HepG2 (cell line): ENCODE data around the gene ALKBH2. TPM values are rescaled to one million over a fixed set of nuclear protein-coding genes. Genes with fewer than 3 reads are reported as not detected.

Experiments used
- AFF4 ChIP-seq: sonication (generic); formaldehyde crosslinking; IDR thresholded peaks from 2 replicates; pipeline ENCODE4 v1.4.0; 2020; ENCODE audit warnings: missing genetic modification reagents
- BRD4 ChIP-seq: sonication (generic); formaldehyde crosslinking; IDR thresholded peaks from 2 replicates; pipeline ENCODE4 v1.4.0; 2020; ENCODE audit warnings: missing genetic modification reagents
- CAMTA2 ChIP-seq: sonication (generic); formaldehyde crosslinking; IDR thresholded peaks from 2 replicates; pipeline ENCODE4 v1.4.0; 2020; ENCODE audit warnings: mild to moderate bottlenecking, missing genetic modification reagents, borderline replicate concordance
- CREM ChIP-seq, 2 experiments: sonication (generic) in 1 of 2; formaldehyde crosslinking in 1 of 2; IDR thresholded peaks; 2 replicates each; pipeline versions ENCODE4 v1.4.0 to v1.6.1; 2016 to 2020; ENCODE audit warnings: antibody characterized with exemption in 1 of 2, mild to moderate bottlenecking in 1 of 2, missing genetic modification reagents in 1 of 2
- EHMT2 ChIP-seq: fragments of 200-600 bp; sonication (generic); IDR thresholded peaks from 2 replicates; pipeline ENCODE4 v1.7.0; 2017; ENCODE audit warnings: antibody characterized with exemption, low read depth, low read length, borderline replicate concordance
- JUN ChIP-seq: sonication (generic); formaldehyde crosslinking; IDR thresholded peaks from 2 replicates; pipeline ENCODE4 v1.4.0; 2020; ENCODE audit warnings: mild to moderate bottlenecking, missing genetic modification reagents
- TGIF2 ChIP-seq: IDR thresholded peaks from 2 replicates; pipeline ENCODE4 v1.6.1; 2016; ENCODE audit warnings: control low read depth, missing compliant biosample characterization
- THAP11 ChIP-seq: IDR thresholded peaks from 2 replicates; pipeline ENCODE4 v1.6.1; 2016; ENCODE audit warnings: missing biosample characterization, missing genetic modification reagents
- TRAFD1 ChIP-seq: sonication (generic); formaldehyde crosslinking; IDR thresholded peaks from 2 replicates; pipeline ENCODE4 v1.5.1; 2020; ENCODE audit warnings: missing genetic modification reagents, mild to moderate bottlenecking, borderline replicate concordance
- ZMAT5 ChIP-seq: sonication (generic); formaldehyde crosslinking; IDR thresholded peaks from 2 replicates; pipeline ENCODE4 v1.5.0; 2020; ENCODE audit warnings: mild to moderate bottlenecking, low read depth, missing genetic modification reagents, borderline replicate concordance
- ZNF280B ChIP-seq: sonication (generic); formaldehyde crosslinking; IDR thresholded peaks from 2 replicates; pipeline ENCODE4 v1.5.0; 2020; ENCODE audit warnings: missing genetic modification reagents, mild to moderate bottlenecking, borderline replicate concordance
- ZNF3 ChIP-seq: IDR thresholded peaks from 2 replicates; pipeline ENCODE4 v1.7.0; 2017; ENCODE audit warnings: inconsistent platforms
- ZNF512 ChIP-seq: sonication (generic); formaldehyde crosslinking; IDR thresholded peaks from 2 replicates; pipeline ENCODE4 v1.4.0; 2020; ENCODE audit warnings: mild to moderate bottlenecking, missing genetic modification reagents
- ZNF543 ChIP-seq: sonication (generic); formaldehyde crosslinking; IDR thresholded peaks from 2 replicates; pipeline ENCODE4 v1.4.0; 2020; ENCODE audit warnings: mild to moderate bottlenecking, missing genetic modification reagents
- ZNF567 ChIP-seq: sonication (generic); formaldehyde crosslinking; IDR thresholded peaks from 2 replicates; pipeline ENCODE4 v1.8.1; 2023; ENCODE audit warnings: mild to moderate bottlenecking, missing genetic modification reagents, borderline replicate concordance
- ZNF580 ChIP-seq: IDR thresholded peaks from 2 replicates; pipeline ENCODE4 v1.6.1; 2016; ENCODE audit warnings: low read depth, borderline replicate concordance
- ZNF747 ChIP-seq: sonication (generic); formaldehyde crosslinking; IDR thresholded peaks from 2 replicates; pipeline ENCODE4 v1.8.1; 2023; ENCODE audit warnings: missing genetic modification reagents, mild to moderate bottlenecking, borderline replicate concordance
- ZNF788 ChIP-seq: sonication (generic); formaldehyde crosslinking; IDR thresholded peaks from 2 replicates; pipeline ENCODE4 v1.5.0; 2020; ENCODE audit warnings: mild to moderate bottlenecking, missing genetic modification reagents, borderline replicate concordance
- polyA plus RNA-seq, 8 experiments: library from polyadenylated mRNA; depleted of rRNA in 3 of 8; stranded (reverse) in 7 of 8; unstranded in 1 of 8; fragments of >200 nt; fragmentation: Illumina TruSeq in 4 of 8; extraction: Trizol in 4 of 8; gene quantifications; 2 replicates each; pipeline versions ENCODE4 v1.2.1 to v1.2.3, GENCODE V29; 2011 to 2016; ENCODE audit warnings: low read depth in 4 of 8, missing spikeins in 1 of 8, mixed read lengths in 1 of 8; ENCODE audit not compliant: insufficient read depth in 1 of 8
- total RNA-seq, 5 experiments: library from RNA; depleted of rRNA; stranded (reverse); fragments of >200 nt; fragmentation: Illumina TruSeq; extraction: Trizol; gene quantifications; 2 replicates each; pipeline ENCODE4 v1.2.3, GENCODE V29; 2016; ENCODE audit warnings: low read depth in 1 of 5

The ALKBH2 gene
- total and polyA plus RNA-seq, 2 of the 13 experiments (the other 11 are each of a cell fraction or from before 2014, with no cell fraction given), result 21.0 to 40.5 TPM

- peak; percentile 72; the same call in 1 of the 2 replicates for TF ChIP-seq ZNF280B (CRISPR knock-in tag)
- no peak; the same call in 1 of the 2 replicates for TF ChIP-seq ZNF747
- TF ChIP-seq BRD4 (CRISPR knock-in tag), result peak; percentile 88
- no peak for TF ChIP-seq TRAFD1 (CRISPR knock-in tag)
- TF ChIP-seq ZMAT5, result no peak
- TF ChIP-seq JUN (CRISPR knock-in tag), result 0 out of 2 replicates have a peak, but pooled peaks have one; percentile 30
- peak; percentile 76; the same call in 1 of the 2 replicates for TF ChIP-seq EHMT2
- no peak; the same call in 1 of the 2 replicates for TF ChIP-seq AFF4 (CRISPR knock-in tag)
- no peak for TF ChIP-seq ZNF3
- peak; percentile 49; the same call in 1 of the 2 replicates for TF ChIP-seq CREM (IDR thresholded peaks at IDR 0.05)
- TF ChIP-seq CREM (CRISPR knock-in tag; IDR thresholded peaks at IDR 0.05), result no peak
- TF ChIP-seq ZNF512, result no peak
- peak; percentile 94 for TF ChIP-seq ZNF580 (CRISPR knock-in tag)
- peak; percentile 78; the same call in 1 of the 2 replicates for TF ChIP-seq ZNF567 (CRISPR knock-in tag)
- peak; percentile 97 for TF ChIP-seq ZNF788 (CRISPR knock-in tag)
- peak; percentile 54; the same call in 1 of the 2 replicates for TF ChIP-seq CAMTA2 (CRISPR knock-in tag)
- TF ChIP-seq THAP11, result peak; percentile 96
- peak; percentile 92 for TF ChIP-seq TGIF2 (CRISPR knock-in tag)
- TF ChIP-seq ZNF543 (CRISPR knock-in tag), result 0 out of 2 replicates have a peak, but pooled peaks have one; percentile 47
Measured at GRCh38 chr12:109052414-109053323, 40.6 kb downstream of the ALKBH2 start, which contains the start of gene USP30 (continued).
